GM21381 (cell line): ENCODE data around the gene CPED1.
"Not testable (repeated sequence)": the region's sequence is repeated elsewhere in the genome, so short reads cannot be mapped to it uniquely, and the experiment has no call there.

ENCODE experiments used
- ATAC-seq: cut with Tn5 transposase; IDR thresholded peaks from one replicate; pipeline ENCODE4 v1.9.1; 2021; ENCODE audit warnings: mild to moderate bottlenecking, moderate library complexity; ENCODE audit not compliant: unreplicated experiment

The CPED1 gene

DNA sequence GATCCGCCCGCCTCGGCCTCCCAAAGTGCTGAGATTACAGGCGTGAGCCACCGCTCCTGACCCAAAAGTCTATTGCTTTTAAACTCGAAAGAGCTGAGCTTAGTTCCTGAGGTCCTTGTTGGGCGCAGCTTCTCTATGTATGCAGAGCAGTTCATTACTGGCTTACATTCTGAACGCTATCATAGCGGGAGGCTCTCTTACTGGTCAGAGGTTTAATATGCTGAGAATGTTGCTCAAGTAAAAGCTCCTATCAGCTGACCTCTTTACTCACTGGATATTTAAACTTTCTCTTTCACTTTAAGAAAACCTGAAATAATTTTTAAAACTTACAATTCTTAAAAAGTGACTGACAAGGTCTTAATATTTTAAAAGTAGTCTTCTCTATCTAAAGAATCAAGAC, 179.5 kb downstream of the CPED1 start:
- no peak for ATAC-seq

- no peak for ATAC-seq
Observed at GRCh38 chr7:121169469-121169868, 181.0 kb downstream of the CPED1 start.

GRCh38 chr7:121172484-121172883, 184.0 kb downstream of the CPED1 start:
- no peak for ATAC-seq

GRCh38 chr7:121175826-121176225, 187.3 kb downstream of the CPED1 start:
- no peak for ATAC-seq

GRCh38 chr7:121178452-121178851, 189.9 kb downstream of the CPED1 start:
- no peak for ATAC-seq

DNA sequence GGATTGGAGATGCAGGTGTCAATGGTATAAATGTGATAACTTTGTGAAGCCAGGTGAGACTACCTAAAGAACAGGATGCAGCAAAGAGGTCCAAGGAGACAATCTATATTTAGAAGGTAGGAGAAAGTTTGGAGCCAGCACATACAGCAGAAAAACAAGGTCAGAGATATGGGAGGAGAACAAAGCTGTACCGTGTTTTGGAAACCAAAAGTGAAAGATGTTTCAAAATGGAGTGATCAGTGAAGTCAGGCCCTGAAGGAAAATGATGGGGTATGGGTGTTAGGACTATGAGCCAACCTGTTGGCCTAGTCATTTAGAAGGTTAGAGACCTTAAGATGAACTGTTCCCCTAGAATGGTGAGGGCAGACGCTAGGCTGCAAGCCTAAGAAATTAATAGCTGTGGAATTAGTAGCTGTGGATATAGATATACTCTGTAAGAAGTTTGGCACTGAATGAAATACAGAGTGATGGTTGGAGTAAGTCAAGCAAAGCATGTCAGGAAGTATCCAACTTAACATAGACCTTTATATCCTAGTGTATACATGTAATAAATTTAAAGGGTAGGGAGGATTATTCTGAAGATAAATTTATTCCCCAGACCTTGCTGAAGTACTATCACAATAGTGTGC, 190.5 kb downstream of the CPED1 start:
- ATAC-seq, result peak; percentile 51

DNA sequence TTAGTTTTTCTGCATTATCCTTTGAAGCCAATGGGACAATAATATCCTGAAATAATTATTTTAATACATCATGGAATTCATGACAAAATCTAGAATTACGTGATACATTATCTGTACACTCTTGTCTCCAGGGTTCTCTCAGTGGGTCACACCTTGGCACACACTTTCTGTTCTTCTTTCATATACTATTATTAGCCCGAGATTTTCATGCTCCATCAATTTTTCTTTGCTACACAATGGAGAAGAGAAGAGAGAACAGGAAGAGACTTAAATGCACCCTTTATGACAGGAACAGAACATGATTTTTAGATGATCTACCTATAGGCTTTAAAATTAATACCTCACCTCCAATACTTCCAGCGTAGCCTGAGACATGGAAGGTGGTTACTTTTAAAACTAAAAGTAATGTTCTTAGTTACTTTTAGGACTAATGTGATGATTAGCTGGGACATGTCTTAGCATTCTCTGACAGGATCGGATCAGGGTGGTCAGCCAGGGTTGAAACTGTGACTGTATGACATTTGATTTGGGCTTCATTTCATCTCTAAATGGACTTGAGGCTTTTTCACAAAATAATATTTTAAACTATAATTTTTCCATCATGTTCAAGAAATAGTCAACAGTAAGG, 192.0 kb downstream of the CPED1 start:
- ATAC-seq, result peak; percentile 94

- no peak for ATAC-seq
Observed at GRCh38 chr7:121181357-121181756, 192.8 kb downstream of the CPED1 start.

GRCh38 chr7:121182281-121182680, 193.8 kb downstream of the CPED1 start:
- ATAC-seq, result no peak

DNA sequence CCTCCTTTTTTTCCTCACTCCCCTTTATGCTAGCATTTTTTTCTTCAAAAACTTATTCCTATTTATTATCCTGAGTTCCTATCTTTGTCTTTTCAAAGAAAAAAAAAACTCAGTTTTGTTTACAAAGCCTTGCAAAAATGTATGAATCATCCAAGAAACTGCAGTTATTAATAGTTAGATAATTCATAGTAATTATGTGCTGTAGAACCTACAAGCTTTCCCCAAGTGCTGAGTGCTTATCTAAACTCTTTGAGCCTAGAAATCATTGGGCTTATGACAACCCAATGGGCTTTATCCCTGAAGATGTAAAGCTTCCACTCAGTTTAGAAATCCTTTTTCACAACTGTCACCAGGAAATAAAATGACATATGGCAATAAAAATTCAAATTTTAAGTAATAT, 194.4 kb downstream of the CPED1 start:
- no peak for ATAC-seq

DNA sequence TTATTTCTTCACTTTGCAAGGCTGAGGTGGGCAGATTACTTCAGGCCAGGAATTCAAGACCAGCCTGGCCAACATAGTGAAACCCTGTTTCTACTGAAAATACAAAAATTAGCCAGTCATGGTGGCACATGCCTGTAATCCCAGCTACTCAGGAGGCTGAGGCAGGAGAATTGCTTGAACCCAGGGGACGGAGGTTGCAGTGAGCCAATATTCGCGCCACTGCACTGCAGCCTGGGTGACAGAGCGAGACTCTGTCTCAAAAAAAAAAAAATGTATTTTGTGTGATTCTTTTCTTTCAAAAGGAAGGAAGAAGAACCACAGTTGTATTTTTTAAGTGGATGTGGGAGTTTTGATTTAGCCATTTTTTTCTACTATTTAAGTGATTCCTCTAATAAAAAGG, 195.4 kb downstream of the CPED1 start:
- not testable (repeated sequence) for ATAC-seq

- ATAC-seq, result no peak
Observed at GRCh38 chr7:121186746-121187145, 198.2 kb downstream of the CPED1 start.

DNA sequence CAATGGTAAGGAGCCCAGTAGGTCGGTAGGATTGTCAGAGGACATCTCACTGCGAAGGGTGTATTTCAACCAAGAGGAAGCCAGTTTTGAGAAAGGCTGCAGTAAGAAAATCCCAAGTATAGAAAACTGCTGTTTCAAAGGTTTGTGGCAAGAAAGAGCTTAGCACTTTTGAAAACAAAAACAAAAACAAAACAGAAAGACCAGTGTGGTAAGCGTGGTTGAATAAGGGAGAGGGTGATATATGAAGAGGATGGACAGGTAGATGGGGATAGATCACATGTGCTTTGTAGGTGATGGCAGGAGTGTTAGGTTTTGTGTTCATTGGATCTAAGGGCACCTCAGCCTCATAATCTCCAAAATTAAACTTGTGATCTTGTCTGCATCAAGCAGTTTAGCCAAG, 198.7 kb downstream of the CPED1 start:
- peak; percentile 96 for ATAC-seq

- ATAC-seq, result no peak
Observed at GRCh38 chr7:121187676-121188075, 199.2 kb downstream of the CPED1 start.

DNA sequence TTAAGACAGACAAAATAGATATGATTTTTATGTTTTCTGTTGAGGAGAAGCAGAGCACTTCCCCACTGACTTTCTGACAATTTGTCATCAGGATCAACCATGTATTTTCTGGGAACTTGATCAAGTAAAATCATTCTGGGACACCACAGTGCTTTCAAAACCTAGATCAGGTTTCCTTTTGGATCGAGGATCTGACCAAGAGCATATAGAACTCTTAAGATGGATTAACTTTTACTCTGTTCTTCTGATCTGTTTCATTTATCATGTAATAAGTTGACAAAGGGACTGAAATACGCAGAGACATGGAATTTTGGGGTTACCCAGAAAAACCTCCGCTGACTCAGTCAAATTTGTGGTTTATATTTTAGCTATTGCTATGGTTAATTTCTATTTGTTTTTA, 204.3 kb downstream of the CPED1 start:
- ATAC-seq, result no peak

GRCh38 chr7:121195010-121195409, 206.5 kb downstream of the CPED1 start:
- ATAC-seq, result no peak

- ATAC-seq, result no peak
Observed at GRCh38 chr7:121195874-121196273, 207.4 kb downstream of the CPED1 start.

- no peak for ATAC-seq
Observed at GRCh38 chr7:121196286-121196685, 207.8 kb downstream of the CPED1 start.

GRCh38 chr7:121197455-121197854, 208.9 kb downstream of the CPED1 start:
- no peak for ATAC-seq

DNA sequence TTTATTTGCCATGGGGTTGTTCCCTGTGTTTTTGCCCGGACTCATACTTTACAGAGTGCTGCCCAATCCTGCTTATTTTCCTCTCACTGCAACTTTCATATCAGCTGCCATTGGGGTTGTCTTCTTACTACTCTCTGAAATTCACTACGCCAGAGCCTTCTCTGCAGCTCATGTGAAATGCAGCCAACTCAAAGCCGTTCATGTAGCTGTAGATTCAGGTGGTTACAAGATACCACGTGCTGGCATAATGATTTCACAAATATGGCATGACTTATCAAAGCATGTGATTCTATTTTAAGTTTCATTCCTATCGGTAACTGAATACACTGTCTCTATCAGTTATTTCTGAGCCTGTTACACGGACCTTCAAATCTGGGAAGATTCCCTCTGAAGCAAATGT, 210.0 kb downstream of the CPED1 start:
- ATAC-seq, result no peak

GRCh38 chr7:121202125-121202524, 213.6 kb downstream of the CPED1 start:
- no peak for ATAC-seq

DNA sequence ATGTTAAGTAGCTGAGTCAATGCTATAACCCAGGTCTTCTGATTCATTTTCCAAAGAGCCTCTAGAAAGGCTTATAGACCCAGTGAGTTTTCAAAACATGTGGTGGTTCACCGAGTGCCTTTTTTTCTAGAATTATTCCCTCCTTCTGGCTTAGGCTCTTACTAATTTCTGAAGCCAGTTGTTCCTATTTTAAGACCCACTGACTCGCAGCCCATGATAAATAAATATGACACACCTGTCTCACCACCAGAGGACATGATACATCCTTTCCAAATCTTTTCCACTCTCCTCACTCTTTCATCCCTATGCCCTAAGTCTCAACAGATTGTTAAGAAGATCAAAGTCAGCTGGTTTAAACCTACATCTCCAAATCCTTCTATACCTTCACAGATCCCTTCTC, 214.3 kb downstream of the CPED1 start:
- no peak for ATAC-seq

- ATAC-seq, result no peak
Observed at GRCh38 chr7:121204537-121204936, 216.0 kb downstream of the CPED1 start.
